Measurements from ENCODE around the gene HOXD3. TPM values are rescaled to one million over a fixed set of nuclear protein-coding genes. Genes with fewer than 3 reads are reported as not detected.

The HOXD3 gene
- total RNA-seq, 4 donors from 2014 or later = 0.36 to 1.7 (median 0.64) TPM; not detected in 1

DNA sequence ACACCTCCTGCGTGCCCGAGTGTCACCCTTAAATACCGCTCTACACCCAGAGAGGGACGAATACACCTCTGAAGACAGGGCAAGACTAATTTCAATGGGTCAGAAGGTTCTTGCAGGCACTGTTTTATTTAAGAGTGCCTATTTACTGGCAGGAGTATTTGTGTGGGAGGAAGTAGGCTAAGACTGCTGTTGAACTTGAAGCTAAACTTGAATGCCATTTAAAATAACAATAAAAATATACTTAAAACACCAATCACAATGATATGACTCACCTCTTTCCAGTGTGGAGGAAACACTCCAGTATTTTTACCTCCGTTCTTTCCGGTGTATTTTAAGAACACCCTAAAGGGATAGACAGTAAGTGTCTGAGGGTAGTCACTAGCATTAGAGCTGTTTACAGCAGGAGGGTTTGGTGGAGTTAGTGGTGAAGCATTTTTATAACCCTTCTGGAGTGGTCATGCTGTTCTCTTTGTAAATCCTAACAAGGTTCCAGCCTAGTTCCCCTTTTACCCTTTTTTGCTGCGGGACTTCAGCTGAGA lies 21.7 kb downstream of the HOXD3 start:
- H3K27me3 ChIP-seq = peaks cover 36 to 54% (median 36%) of the 10 kb centered on the region in 3 donors
- in situ Hi-C loops (cut with MboI; ENCODE audit: low sequenced_read_pairs in 4 of 4) = no loop called here
- DNase-seq (no peak), ATAC-seq (no peak)
- intact Hi-C loops (cut with DNase I; ENCODE audit: low total_unique reads) = no loop called here
- peak overlapping the region; percentile 23 to 51 (median 46) for H3K4me3 ChIP-seq
- H3K27ac ChIP-seq = peak overlapping the region in 1 of 4 donors; percentile 31
- H3K4me1 ChIP-seq = peaks cover 0 to 7% of the 10 kb centered on the region in 2 donors
- no peaks in the 10 kb centered on the region for H3K36me3 ChIP-seq
- no peak for TF ChIP-seq CTCF (IDR thresholded peaks at IDR 0.05 in 4 of 5, conservative IDR thresholded peaks at IDR 0.05 in 1 of 5)
- H3K9me3 ChIP-seq = no peaks in the 10 kb centered on the region

GRCh38 chr2:176181551-176181950 lies 24.4 kb downstream of the HOXD3 start:
- DNase-seq = no peak
- ATAC-seq = no peak
- intact Hi-C loops (cut with DNase I; ENCODE audit: low total_unique reads) (no loop called here), in situ Hi-C loops (cut with MboI; ENCODE audit: low sequenced_read_pairs in 4 of 4) (no loop called here)
- Histone ChIP-seq H3K36me3 (no peaks in the 10 kb centered on the region), H3K27ac (no peak overlapping the region), H3K4me1 (peaks cover 0 to 7% of the 10 kb centered on the region in 2 donors), H3K4me3 (no peak overlapping the region), H3K27me3 (peaks cover 26 to 42% (median 28%) of the 10 kb centered on the region in 3 donors), H3K9me3 (no peaks in the 10 kb centered on the region)
- TF ChIP-seq POLR2A (IDR thresholded peaks at IDR 0.05) (no peak), CTCF (IDR thresholded peaks at IDR 0.05 in 4 of 5, conservative IDR thresholded peaks at IDR 0.05 in 1 of 5) (no peak)

DNA sequence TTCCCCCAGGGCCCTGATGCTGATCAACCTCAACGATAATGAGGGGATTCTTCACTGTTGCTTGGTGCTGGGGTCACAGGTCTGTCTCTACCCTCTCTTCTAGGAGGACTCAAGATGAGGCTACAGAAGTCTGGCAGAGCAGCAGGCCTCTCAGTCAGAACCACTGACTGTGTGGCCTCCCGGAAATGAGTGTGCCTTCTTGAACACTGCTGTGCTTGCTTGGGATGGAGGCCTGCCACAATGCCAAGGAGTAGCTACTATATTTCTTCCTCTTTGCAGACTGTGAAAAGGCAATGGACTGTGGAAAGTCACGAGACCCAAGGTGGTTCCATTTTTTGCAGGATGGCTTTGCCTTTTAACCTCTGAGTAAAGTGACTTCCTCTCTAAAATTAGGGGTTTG lies 25.6 kb downstream of the HOXD3 start:
- Histone ChIP-seq H3K27me3 (peaks cover 22 to 39% (median 25%) of the 10 kb centered on the region in 3 donors), H3K36me3 (no peaks in the 10 kb centered on the region), H3K4me3 (no peak overlapping the region), H3K9me3 (no peaks in the 10 kb centered on the region), H3K27ac (no peak overlapping the region), H3K4me1 (peaks cover 0 to 8% of the 10 kb centered on the region in 2 donors)
- intact Hi-C loops (cut with DNase I; ENCODE audit: low total_unique reads) = no loop called here
- no peak for ATAC-seq
- DNase-seq = no peak
- no peak for TF ChIP-seq POLR2A (IDR thresholded peaks at IDR 0.05)
- in situ Hi-C loops (cut with MboI; ENCODE audit: low sequenced_read_pairs in 4 of 4) = no loop called here

- no peaks in the 10 kb centered on the region for H3K36me3 ChIP-seq
- no peak overlapping the region for H3K27ac ChIP-seq
- TF ChIP-seq POLR2A (IDR thresholded peaks at IDR 0.05) = no peak
- TF ChIP-seq CTCF (IDR thresholded peaks at IDR 0.05 in 4 of 5, conservative IDR thresholded peaks at IDR 0.05 in 1 of 5) = no peak
- intact Hi-C loops (cut with DNase I; ENCODE audit: low total_unique reads) = loop anchor here (5.0 kb wide), 1 partner anchor 42 kb away; no protein-coding TSS in a partner anchor
- H3K27me3 ChIP-seq = peaks cover 27 to 32% (median 31%) of the 10 kb centered on the region in 3 donors
- no peaks in the 10 kb centered on the region for H3K9me3 ChIP-seq
- no peak for DNase-seq
- H3K4me3 ChIP-seq = no peak overlapping the region
- H3K4me1 ChIP-seq = peaks cover 3 to 10% of the 10 kb centered on the region in 2 donors
- ATAC-seq = no peak
- in situ Hi-C loops (cut with MboI; ENCODE audit: low sequenced_read_pairs in 4 of 4) = no loop called here
Observed at GRCh38 chr2:176184749-176185148, 27.6 kb downstream of the HOXD3 start.

- ATAC-seq = no peak
- intact Hi-C loops (cut with DNase I; ENCODE audit: low total_unique reads) = loop anchor here (5.0 kb wide), 1 partner anchor 44 kb away; no protein-coding TSS in a partner anchor
Observed at GRCh38 chr2:176186024-176186423, 28.9 kb downstream of the HOXD3 start.

More at GRCh38 chr2:176186024-176186423, 28.9 kb downstream of the HOXD3 start:
- Histone ChIP-seq H3K27me3 (peaks cover 32 to 36% (median 34%) of the 10 kb centered on the region in 3 donors), H3K4me3 (no peak overlapping the region), H3K9me3 (no peaks in the 10 kb centered on the region), H3K4me1 (peaks cover 3 to 10% of the 10 kb centered on the region in 2 donors), H3K27ac (no peak overlapping the region), H3K36me3 (no peaks in the 10 kb centered on the region)
- no peak for TF ChIP-seq POLR2A (IDR thresholded peaks at IDR 0.05)
- no peak for TF ChIP-seq CTCF (IDR thresholded peaks at IDR 0.05 in 4 of 5, conservative IDR thresholded peaks at IDR 0.05 in 1 of 5)
- in situ Hi-C loops (cut with MboI; ENCODE audit: low sequenced_read_pairs in 4 of 4) = no loop called here
- no peak for DNase-seq
